GM23248 (cell line): Measurements from ENCODE around the gene TBC1D22A. TPM values are rescaled to one million over a fixed set of nuclear protein-coding genes. Genes with fewer than 3 reads are reported as not detected.

Experiments
- DNase-seq: peaks from one replicate; pipeline ENCODE4 v3.0.0-alpha.2; 2015
- H2AFZ ChIP-seq: fragments of 200-600 bp; sonication (generic); 2 replicates; pipeline ENCODE4 v1.6.1; 2016; ENCODE audit warnings: antibody characterized with exemption
- H3F3A ChIP-seq: fragments of 200-600 bp; sonication (generic); 2 replicates; pipeline ENCODE4 v1.6.1; 2016; ENCODE audit warnings: mild to moderate bottlenecking, antibody characterized with exemption, mixed run types; ENCODE audit not compliant: insufficient read depth
- H3K27ac ChIP-seq: fragments of 200-600 bp; sonication (generic); 2 replicates; pipeline ENCODE4 v1.5.1; 2016; ENCODE audit warnings: mild to moderate bottlenecking
- H3K27me3 ChIP-seq: fragments of 200-600 bp; sonication (generic); replicated peaks from 2 replicates; pipeline ENCODE4 v1.6.1; 2016; ENCODE audit warnings: mild to moderate bottlenecking; ENCODE audit not compliant: insufficient read depth
- H3K36me3 ChIP-seq: fragments of 200-600 bp; sonication (generic); 2 replicates; pipeline ENCODE4 v1.6.1; 2016; ENCODE audit warnings: low read depth, mild to moderate bottlenecking
- H3K4me1 ChIP-seq: fragments of 200-600 bp; sonication (generic); 2 replicates; pipeline ENCODE4 v1.6.1; 2016; ENCODE audit warnings: mild to moderate bottlenecking; ENCODE audit not compliant: insufficient read depth
- H3K4me2 ChIP-seq: fragments of 200-600 bp; sonication (generic); one replicate; pipeline ENCODE4 v1.6.1; 2016; ENCODE audit warnings: mild to moderate bottlenecking; ENCODE audit not compliant: unreplicated experiment
- H3K4me3 ChIP-seq: fragments of 200-600 bp; sonication (generic); 2 replicates; pipeline ENCODE4 v1.5.1; 2016; ENCODE audit warnings: mild to moderate bottlenecking
- H3K79me2 ChIP-seq: fragments of 200-600 bp; sonication (generic); 2 replicates; pipeline ENCODE4 v1.6.1; 2016; ENCODE audit warnings: mild to moderate bottlenecking; ENCODE audit not compliant: insufficient read depth
- H3K9ac ChIP-seq: fragments of 200-600 bp; sonication (generic); 2 replicates; pipeline ENCODE4 v1.6.1; 2016; ENCODE audit warnings: mild to moderate bottlenecking
- H3K9me2 ChIP-seq: fragments of 200-600 bp; sonication (generic); 2 replicates; pipeline ENCODE4 v1.6.1; 2016; ENCODE audit warnings: mixed run types, mild to moderate bottlenecking, moderate library complexity; ENCODE audit not compliant: insufficient read depth
- H3K9me3 ChIP-seq: fragments of 200-600 bp; sonication (generic); one replicate; pipeline ENCODE4 v1.6.1; 2017; ENCODE audit warnings: low read depth
- H4K20me1 ChIP-seq: fragments of 200-600 bp; sonication (generic); 2 replicates; pipeline ENCODE4 v1.6.0; 2016; ENCODE audit not compliant: insufficient read depth
- EZH2 ChIP-seq: fragments of 200-600 bp; sonication (generic); IDR thresholded peaks from 2 replicates; pipeline ENCODE4 v1.6.1; 2018; ENCODE audit warnings: antibody characterized with exemption, mild to moderate bottlenecking; ENCODE audit not compliant: insufficient read depth, poor library complexity, severe bottlenecking
- EZH2phosphoT487 ChIP-seq: fragments of 200-600 bp; sonication (generic); IDR thresholded peaks from 2 replicates; pipeline ENCODE4 v1.6.1; 2018; ENCODE audit warnings: antibody characterized with exemption, moderate library complexity, mild to moderate bottlenecking, low read depth; ENCODE audit not compliant: insufficient read depth
- WGBS, 2 experiments: methylation state at CpG; one replicate each; pipeline ENCODE4 v1.1.6; 2015 to 2017; ENCODE audit warnings: low lambda C conversion rate in 2 of 2, low coverage in 1 of 2; ENCODE audit errors: missing lambda C conversion rate in 2 of 2; 5-methylcytosine and 5-hydroxymethylcytosine counted together
- in situ Hi-C: fragments of 300-500 bp; cut with MboI; formaldehyde crosslinking; loops from 2 replicates; pipeline ENCODE4 v1.15.0; 2020
- polyA plus RNA-seq: library from polyadenylated mRNA; unstranded; fragments of >200 nt; fragmentation: Nextera tagmentation; extraction: Ambion mirVana; gene quantifications from 2 replicates; pipeline ENCODE4 v1.2.1, GENCODE V29; 2016
- total RNA-seq: library from RNA; depleted of rRNA; stranded (reverse); fragments of >200 nt; shearing (Covaris generic); gene quantifications from 2 replicates; pipeline ENCODE4 v1.2.3, GENCODE V29; 2014

Gene TBC1D22A
- total and polyA plus RNA-seq, 2 experiments from 2014 or later, result 12.3 to 16.9 TPM

- Histone ChIP-seq H3K4me2 (no peak overlapping the region), H3K27me3 (no peaks in the 10 kb centered on the region), H3K9me2 (no peaks in the 10 kb centered on the region), H3K4me1 (no peaks in the 10 kb centered on the region), H3K4me3 (no peak overlapping the region), H3K79me2 (no peaks in the 10 kb centered on the region), H3K36me3 (no peaks in the 10 kb centered on the region), H4K20me1 (no peaks in the 10 kb centered on the region), H3F3A (no peaks in the 10 kb centered on the region), H3K27ac (no peak overlapping the region), H3K9me3 (no peaks in the 10 kb centered on the region), H2AFZ (no peak overlapping the region), H3K9ac (no peak overlapping the region)
- no peak for TF ChIP-seq EZH2phosphoT487
- TF ChIP-seq EZH2, result no peak
- DNase-seq, result no peak
- in situ Hi-C loops, result no loop called here
- 94 to 96% methylated on average over 30 to 33 of the region's 33 CpGs for WGBS, 2 experiments
Observed at GRCh38 chr22:46965555-46966494, 203.4 kb downstream of the TBC1D22A start.

DNA sequence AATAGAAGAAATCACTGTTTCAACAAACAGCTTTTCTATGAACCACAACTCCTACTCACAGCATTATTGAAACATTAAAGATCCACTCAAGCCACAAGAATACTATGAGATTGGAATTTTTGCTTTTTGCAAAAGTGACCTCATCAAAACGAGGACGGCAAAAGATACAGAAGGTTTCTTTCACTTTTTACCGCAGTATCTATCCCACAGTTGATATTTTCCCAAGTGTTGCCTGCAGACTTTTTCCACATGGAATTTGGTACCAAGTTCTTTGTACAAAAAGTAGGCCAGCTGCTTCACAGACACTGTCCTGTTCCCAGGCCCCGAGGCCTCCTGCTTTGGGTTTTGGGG, 204.0 kb downstream of the TBC1D22A start:
- no peak overlapping the region for H3K4me2 ChIP-seq
- no peak overlapping the region for H3K4me3 ChIP-seq
- H3K27ac ChIP-seq, result no peak overlapping the region
- 79 to 84% methylated on average over 4 of the region's 4 CpGs for WGBS, 2 experiments
- in situ Hi-C loops, result no loop called here
- TF ChIP-seq EZH2 (no peak), EZH2phosphoT487 (no peak)
- no peak for DNase-seq
- H4K20me1 ChIP-seq, result no peaks in the 10 kb centered on the region
- no peak overlapping the region for H2AFZ ChIP-seq
- no peaks in the 10 kb centered on the region for H3F3A ChIP-seq
- H3K9ac ChIP-seq, result no peak overlapping the region
- H3K9me2 ChIP-seq, result no peaks in the 10 kb centered on the region
- H3K9me3 ChIP-seq, result no peaks in the 10 kb centered on the region
- no peaks in the 10 kb centered on the region for H3K27me3 ChIP-seq
- no peaks in the 10 kb centered on the region for H3K79me2 ChIP-seq
- H3K36me3 ChIP-seq, result no peaks in the 10 kb centered on the region
- H3K4me1 ChIP-seq, result no peaks in the 10 kb centered on the region

- no peak overlapping the region for H3K4me3 ChIP-seq
- H3K79me2 ChIP-seq, result no peaks in the 10 kb centered on the region
- no peak for DNase-seq
- WGBS, 2 experiments, result 85 to 88% methylated on average over 16 of the region's 16 CpGs
- H3K4me2 ChIP-seq, result no peak overlapping the region
- in situ Hi-C loops, result no loop called here
- H3K9me2 ChIP-seq, result no peaks in the 10 kb centered on the region
- TF ChIP-seq EZH2 (no peak), EZH2phosphoT487 (no peak)
- no peaks in the 10 kb centered on the region for H3K4me1 ChIP-seq
- H3K36me3 ChIP-seq, result no peaks in the 10 kb centered on the region
- no peaks in the 10 kb centered on the region for H3F3A ChIP-seq
- H3K9me3 ChIP-seq, result no peaks in the 10 kb centered on the region
- no peaks in the 10 kb centered on the region for H4K20me1 ChIP-seq
- H2AFZ ChIP-seq, result no peak overlapping the region
- no peak overlapping the region for H3K9ac ChIP-seq
- no peaks in the 10 kb centered on the region for H3K27me3 ChIP-seq
- no peak overlapping the region for H3K27ac ChIP-seq
Observed at GRCh38 chr22:46966846-46967245, 204.4 kb downstream of the TBC1D22A start.

- H3K4me1 ChIP-seq, result no peaks in the 10 kb centered on the region
- H3K9me2 ChIP-seq, result no peaks in the 10 kb centered on the region
- no peaks in the 10 kb centered on the region for H3F3A ChIP-seq
- H4K20me1 ChIP-seq, result no peaks in the 10 kb centered on the region
- in situ Hi-C loops, result no loop called here
- no peak for DNase-seq
- H2AFZ ChIP-seq, result no peak overlapping the region
- H3K36me3 ChIP-seq, result no peaks in the 10 kb centered on the region
- H3K27me3 ChIP-seq, result no peaks in the 10 kb centered on the region
- H3K4me2 ChIP-seq, result no peak overlapping the region
- no peaks in the 10 kb centered on the region for H3K79me2 ChIP-seq
- no peak overlapping the region for H3K27ac ChIP-seq
- no peaks in the 10 kb centered on the region for H3K9me3 ChIP-seq
- no peak for TF ChIP-seq EZH2
- no peak for TF ChIP-seq EZH2phosphoT487
- no peak overlapping the region for H3K9ac ChIP-seq
- H3K4me3 ChIP-seq, result no peak overlapping the region
- 92 to 93% methylated on average over 19 to 20 of the region's 20 CpGs for WGBS, 2 experiments
Observed at GRCh38 chr22:46967445-46968358, 205.3 kb downstream of the TBC1D22A start.
